Endometrial microvascular endothelial cells (primary cell): ENCODE measurements around the gene FOXK2. TPM values are rescaled to one million over a fixed set of nuclear protein-coding genes. Genes with fewer than 3 reads are reported as not detected.

Experiments
- in situ Hi-C: cut with HindIII; loops from 2 replicates; pipeline ENCODE4 v1.10.0; 2017; ENCODE audit warnings: low sequenced_read_pairs, low pct_unique_long_range_greater_than_20kb; ENCODE audit errors: inconsistent ontology term
- total RNA-seq: library from RNA; depleted of rRNA; stranded (reverse); fragments of >200 nt; gene quantifications from one replicate; pipeline ENCODE4 v1.2.3, GENCODE V29; 2015; ENCODE audit errors: inconsistent ontology term

Gene FOXK2
- total RNA-seq, result 40.8 TPM

GRCh38 chr17:82518826-82519810, at the start of gene FOXK2:
Gene FOXK2 (plus strand): TSS chr17:82519732. CDS start chr17:82519889, 157 bp downstream.
- in situ Hi-C loops, result no loop called here

- in situ Hi-C loops, result no loop called here
Measured at GRCh38 chr17:82470065-82470464, 49.5 kb upstream of the FOXK2 start.

DNA sequence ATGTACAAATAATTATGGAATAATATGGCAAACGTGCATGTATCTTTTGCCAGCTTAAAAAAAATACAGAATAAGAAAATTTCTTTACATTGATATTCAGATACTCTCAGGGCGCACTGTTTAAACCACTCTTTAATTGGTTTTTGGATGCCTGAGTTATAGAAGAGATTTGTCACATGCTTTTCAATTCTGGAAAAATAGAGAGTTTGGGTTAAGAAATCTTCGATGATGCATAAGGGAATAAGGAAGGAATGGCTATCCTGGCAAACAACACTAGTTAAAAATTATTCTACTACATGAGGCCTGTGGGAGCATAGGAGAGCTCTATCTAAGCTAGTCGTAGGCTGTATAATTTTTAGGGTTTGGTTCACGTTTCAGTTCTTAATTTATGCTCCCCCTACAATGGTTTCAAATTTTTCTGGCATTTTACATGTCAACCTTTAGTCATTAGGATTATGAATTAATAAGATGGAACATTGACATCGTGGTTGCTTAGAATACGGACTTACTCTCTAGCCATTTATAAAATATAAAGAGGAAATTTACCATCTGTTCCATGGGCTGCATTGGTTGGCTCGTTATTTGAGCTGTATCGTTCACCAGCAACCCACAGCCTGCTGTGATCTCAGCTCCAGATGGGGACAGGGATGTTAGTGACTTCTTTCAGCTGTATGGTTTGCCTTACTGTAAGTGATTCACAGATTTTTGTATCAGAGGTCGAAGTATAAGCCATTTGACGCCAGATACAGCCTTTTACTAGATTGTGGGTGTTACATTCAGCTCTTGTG, 45.1 kb upstream of the FOXK2 start:
- in situ Hi-C loops, result no loop called here

DNA sequence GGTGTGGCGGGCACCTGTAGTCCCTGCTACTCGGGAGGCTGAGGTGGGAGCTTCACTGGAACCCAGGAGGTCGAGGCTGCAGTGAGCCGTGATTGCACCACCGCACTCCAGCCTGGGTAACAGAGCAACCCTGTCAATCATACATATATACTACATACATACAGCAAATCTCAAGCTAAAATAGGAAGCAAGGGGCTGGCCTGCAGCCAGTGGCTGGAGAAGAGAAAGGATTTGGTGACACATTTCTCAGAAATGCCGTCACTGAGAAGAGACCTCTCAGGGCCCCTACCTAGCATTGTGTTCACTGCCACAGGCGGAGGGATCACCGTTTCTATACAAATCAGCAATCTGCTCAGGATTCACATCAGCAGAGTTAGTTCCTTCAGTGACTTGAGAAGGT, 44.1 kb upstream of the FOXK2 start:
- in situ Hi-C loops, result no loop called here

- in situ Hi-C loops, result no loop called here
Measured at GRCh38 chr17:82477934-82478333, 41.6 kb upstream of the FOXK2 start.

- in situ Hi-C loops, result no loop called here
Measured at GRCh38 chr17:82479602-82480001, 39.9 kb upstream of the FOXK2 start.

GRCh38 chr17:82480318-82480717, 39.2 kb upstream of the FOXK2 start:
- in situ Hi-C loops, result no loop called here

DNA sequence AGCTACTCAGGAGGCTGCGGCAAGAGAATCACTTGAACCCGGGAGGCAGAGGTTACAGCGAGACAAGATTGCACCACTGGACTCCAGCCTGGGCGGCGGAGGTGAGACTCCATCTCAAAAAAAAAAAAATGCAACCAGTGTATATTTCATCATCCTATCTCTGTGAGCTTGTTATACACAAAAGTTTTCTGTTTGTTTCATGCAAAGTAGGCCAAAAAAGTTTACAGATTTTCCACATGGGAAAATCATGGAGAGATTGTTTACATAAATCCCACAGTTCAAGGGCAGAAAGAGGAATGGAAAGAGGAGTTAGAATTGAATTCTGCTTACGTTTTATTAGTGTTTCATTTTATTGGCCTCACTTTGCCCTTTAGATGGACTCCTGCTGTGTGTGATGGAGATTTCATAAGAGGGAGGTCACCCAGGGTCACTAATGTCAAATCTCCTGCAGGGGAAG, 36.3 kb upstream of the FOXK2 start:
- in situ Hi-C loops, result no loop called here

DNA sequence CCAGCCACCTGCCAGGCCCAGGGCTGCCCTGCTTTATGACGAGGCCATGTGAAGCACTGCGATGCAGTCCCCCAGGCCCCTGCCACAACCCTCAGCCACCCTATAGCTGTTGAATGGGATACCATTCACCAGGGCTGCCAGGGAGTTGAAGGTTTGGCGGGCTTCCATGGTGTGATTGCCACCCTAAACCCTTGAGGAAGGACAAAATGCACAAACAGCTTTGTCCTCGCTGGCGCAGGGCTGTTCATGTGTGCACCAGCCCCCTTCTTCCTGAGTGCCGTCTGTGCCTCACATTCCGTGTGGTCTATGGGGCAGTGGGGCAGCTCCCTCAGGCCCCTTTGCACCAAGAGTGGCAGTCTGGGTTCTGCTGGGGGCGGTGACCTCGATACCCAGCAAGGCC, 35.7 kb upstream of the FOXK2 start:
- in situ Hi-C loops, result no loop called here

DNA sequence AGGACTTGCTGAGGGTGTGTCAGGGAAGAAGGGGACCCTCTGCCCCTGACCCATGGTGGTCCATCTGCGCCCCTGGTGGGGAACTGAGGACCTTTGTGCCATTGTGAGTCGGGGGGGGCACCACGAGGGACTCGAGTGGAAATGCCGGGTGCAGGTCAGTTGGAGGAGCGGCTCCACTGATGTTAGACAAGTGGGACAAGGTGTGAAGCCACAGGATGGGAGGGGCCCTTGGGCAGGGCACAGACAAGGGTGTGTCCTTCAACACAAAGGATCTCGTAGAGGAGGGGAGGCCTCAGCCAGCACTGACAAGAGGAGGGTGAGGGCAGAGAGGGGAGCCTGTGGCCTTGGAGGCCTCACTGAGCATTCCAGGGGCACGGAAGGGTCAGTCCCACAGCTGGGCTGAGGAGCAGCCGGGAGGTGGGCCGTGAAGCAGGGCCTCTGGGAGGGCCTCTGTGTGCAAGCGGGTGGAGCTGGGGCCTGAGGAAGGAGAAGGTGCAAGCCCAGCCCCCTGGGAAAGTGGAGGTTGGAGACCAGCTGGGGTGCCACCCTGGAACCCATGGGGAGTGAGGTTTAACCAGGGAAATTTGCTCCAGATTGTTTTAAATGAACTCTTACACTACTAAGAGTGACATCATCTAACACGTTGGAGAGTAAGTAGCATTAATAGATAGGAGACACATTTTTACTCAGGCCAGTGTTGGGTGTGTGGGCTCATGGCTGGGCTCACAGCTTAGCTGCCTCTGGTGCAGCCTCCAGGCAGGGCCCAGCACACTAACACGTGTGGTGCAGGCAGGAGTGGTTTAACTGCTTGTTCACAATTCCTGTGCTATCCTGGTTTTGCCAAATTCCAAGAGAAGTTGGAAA, 33.1 kb upstream of the FOXK2 start:
- in situ Hi-C loops, result no loop called here

- in situ Hi-C loops, result no loop called here
Measured at GRCh38 chr17:82487910-82488309, 31.6 kb upstream of the FOXK2 start.

DNA sequence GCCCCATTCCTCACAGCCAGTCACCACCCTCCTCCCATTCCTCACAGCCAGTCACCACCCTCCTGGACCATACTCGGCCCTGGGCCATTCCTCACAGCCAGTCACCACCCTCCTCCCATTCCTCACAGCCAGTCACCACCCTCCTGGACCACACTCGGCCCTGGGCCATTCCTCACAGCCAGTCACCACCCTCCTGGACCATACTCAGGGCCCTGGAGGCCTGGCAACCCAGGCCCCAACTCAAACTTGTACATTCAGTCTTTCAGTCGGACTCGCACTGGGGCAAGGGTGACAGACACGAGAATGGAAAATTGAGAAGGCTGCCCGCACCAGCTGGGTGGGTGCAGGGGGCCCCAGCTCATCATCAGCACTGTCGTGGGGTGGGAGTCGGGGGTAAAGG, 30.4 kb upstream of the FOXK2 start:
- in situ Hi-C loops, result no loop called here

DNA sequence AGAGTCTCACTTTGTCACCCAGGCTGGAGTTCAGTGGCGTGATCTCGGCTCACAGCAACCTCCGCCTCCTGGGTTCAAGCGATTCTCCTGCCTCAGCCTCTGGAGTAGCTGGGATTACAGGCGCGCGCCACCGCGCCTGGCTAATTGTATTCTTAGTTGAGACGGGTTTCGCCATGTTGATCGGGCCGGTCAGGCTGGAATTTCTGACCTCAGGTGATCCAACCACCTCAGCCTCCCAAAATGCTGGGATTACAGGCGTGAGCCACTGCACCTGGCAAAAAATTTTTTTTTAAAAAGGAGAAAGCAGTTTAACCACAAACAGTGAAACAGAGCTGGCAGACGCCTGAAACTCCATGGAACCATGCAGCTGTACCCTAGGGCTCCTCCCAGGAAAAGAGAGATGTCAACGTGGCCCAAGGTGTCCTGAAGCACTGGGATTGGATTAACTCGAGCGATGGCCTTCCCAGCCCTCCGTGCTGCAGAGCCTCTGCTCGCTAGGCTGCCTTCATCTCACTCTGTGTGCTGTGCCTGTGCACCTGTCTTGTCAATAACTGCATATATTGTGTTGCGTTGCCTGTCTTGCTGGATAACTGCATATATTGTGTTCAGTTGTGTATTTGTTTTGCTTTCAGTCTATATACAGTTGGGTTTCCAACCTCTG, 29.6 kb upstream of the FOXK2 start:
- in situ Hi-C loops, result no loop called here

- in situ Hi-C loops, result no loop called here
Measured at GRCh38 chr17:82490512-82491195, 28.9 kb upstream of the FOXK2 start.

- in situ Hi-C loops, result no loop called here
Measured at GRCh38 chr17:82491196-82491530, 28.4 kb upstream of the FOXK2 start.

- in situ Hi-C loops, result no loop called here
Measured at GRCh38 chr17:82491533-82491932, 28.0 kb upstream of the FOXK2 start.

- in situ Hi-C loops, result no loop called here
Measured at GRCh38 chr17:82492643-82493225, 26.8 kb upstream of the FOXK2 start.
